Activated T-helper 1 cell treated with Interleukin-2 at 50 U/mL for 16 hours (primary cell): ENCODE results near the gene ACACB.

Source experiments
- DNase-seq: peaks from one replicate; pipeline ENCODE4 v3.0.0-alpha.2; 2020; ENCODE audit warnings: low read depth

The ACACB gene

DNA sequence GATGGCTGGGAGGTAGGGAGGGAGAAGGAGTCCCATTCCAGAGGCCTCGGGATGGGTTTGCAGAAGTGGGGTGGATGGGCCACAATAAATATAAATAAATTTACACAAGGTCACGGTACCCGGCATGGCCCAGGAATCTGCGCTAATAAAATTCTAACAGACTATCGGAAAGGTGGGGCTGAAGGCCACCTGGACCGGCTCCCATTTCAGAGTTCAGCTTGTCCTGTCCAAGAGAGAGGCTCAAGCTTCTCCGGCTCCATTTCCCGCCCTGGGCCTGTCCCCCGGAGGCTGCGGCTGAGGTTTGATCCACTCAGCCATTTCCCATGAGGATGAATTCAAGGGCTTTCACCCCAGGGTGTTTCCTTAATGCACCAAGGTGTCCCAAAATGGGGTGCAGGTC, 162.5 kb downstream of the ACACB start:
- no peak for DNase-seq

DNA sequence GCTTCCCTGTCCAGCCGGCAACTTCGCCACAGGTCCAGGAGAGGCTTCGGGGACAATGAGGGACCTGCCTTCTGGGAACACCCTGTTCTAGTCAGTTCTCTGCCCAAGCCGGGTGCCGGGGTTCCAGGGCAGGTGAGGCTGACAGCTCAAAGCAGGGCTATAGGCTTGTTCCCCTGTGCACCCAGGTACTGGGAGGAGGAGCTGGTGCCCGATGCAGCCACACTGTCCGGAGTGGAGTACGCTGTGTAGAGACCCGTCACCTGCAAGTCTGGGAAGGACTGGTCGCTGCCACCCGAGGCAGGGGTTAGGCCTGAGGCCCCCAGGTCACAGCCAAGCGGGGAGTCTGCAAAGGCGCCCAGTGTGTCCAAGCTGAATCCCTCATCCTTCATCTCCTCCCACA, 163.1 kb downstream of the ACACB start:
- DNase-seq, result no peak

DNA sequence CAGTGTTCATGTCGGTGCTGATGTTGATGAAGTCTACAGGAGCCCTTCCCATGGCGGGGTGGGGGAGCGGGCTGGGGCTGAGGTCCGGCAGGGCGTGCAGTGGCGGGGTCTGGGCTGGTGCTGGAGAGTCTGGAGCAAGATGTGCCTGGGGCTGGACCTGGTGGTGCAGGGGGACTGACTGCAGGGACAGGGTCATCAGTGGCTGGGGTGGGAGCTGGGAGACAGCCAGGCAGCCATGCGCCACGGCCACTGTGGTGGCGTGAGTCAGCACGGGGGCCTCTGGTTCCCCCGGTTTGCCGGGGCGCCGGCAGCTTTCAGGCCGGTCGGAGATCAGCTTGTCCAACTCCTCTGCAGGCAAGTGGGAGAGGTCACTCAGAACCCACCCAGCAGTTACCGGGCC, 165.1 kb downstream of the ACACB start:
- no peak for DNase-seq

DNA sequence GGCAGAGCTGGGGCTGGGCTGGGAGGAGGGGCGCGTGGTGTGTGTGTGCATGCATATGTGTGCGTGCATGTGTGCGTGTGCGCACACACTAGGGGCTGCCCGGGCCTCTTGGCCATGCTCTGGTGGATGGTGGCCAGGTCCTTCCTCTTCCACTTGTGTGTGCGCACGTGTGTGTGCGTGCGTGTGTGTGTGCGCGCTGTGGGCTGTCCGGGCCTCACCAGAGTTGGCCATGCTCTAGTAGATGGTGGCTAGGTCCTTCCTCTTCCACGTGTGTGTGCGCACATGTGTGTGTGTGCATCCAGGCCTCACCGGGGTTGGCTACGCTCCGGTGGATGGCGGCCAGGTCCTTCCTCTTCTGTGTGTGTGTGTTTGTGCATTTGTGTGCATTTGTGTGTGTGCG, 168.0 kb downstream of the ACACB start:
- DNase-seq, result no peak

DNA sequence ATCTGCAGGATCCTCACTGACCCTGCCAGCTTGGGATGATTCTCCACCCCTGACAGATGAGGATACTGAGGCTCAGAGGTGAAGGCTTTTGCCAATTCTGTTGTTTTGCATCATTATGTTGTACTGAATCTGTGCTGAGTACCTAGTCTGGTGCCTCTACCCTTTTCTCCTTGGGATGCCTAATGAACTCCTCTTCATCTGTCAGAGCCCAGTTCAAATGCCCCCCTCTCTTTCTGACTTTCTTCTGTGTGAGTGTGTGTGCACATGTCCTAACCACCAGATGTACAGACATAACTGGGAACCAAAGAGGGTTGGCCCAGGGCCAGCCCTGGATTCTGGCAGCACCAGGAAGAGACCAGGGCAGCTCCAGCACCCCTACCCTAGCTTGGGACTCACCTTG, 169.9 kb downstream of the ACACB start:
- DNase-seq, result no peak

DNA sequence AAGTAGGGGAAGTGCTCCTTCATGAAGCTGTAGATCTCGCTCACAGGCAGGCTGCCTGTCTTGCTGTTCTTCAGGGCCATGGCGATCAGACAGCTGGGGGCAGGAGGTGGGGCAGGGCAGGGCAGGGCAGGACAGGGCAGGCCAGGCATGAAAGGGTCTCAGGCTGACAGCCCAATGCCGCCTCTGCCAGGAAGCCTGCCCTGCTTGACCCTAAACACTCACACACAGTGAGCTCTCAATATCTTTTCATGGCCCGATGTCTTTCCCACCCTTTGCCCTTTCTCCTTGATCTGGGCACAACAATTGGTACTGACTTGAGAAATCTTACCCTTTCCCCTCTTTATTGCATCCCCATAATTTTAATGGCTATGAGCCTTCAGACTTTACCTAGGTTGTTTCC, 170.3 kb downstream of the ACACB start:
- no peak for DNase-seq

DNA sequence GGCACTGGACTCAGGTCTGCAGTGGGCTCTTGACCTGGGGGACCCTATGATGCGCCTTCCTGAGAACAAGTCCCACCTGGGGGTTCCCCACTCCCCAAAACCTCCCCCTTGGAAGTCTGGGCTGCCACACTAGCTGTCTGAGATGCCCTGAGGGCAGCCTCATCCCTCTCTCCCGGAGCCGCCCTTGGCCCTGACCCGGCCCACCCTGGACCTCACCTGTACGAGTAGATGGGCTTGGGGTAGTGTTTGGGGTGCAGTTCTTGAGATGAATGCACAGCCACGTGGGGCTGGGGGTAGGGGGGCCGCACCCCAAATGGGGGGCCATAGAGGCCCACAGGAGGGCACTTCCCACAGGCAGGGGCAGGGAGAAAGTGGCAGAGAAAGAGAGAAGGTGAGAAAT, 170.8 kb downstream of the ACACB start:
- no peak for DNase-seq

DNA sequence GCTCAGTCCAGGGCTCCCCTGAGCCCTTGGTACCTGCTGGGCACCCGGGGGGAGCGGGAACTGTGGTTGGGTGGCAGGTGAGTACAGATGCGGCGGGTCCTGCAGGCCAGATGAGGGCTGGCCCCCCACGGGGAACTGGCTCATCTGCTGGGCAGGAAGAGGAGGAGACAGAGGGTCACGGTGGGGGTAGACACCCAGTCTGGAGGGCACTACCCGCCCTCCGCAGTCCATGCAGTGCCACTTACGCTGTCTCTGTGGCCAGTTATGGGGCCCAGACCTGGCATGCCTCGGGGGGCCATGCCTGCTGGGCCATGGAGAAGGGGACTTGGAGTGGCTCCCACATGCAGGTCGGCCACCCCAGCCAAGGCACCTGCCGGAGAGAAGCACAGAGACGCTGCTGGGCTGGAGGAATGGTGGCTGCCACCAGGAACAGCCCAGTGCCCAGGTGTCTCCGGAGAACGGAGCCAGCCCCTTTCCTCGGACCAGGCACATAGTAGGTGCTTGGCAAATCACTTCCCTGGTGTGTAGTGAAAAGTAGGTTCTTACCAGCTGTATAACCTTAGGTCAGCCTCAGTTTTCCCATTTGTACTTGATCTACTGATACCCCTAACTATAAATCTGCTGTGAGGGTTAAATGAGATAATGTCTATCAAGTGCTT, 171.6 kb downstream of the ACACB start:
- DNase-seq, result no peak

DNA sequence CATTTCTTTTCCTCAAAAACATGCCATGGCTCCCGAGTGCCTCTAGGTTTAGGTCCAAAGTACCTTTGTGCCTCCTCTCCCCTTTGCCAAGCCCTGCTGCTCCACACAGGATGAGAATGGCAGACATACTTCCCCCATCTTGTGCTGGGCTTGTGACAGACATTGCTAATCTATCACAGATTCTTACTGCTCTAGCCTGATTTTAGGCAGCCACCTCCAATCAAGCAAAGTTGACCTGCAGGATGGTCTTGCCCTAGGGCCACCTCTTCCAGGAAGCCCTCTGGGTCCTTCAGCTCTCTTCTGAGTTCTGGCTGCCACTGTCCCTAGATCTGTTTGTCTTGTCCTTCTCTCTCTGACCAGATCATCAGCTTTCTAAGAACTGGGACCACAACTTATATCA, 172.2 kb downstream of the ACACB start:
- no peak for DNase-seq

DNA sequence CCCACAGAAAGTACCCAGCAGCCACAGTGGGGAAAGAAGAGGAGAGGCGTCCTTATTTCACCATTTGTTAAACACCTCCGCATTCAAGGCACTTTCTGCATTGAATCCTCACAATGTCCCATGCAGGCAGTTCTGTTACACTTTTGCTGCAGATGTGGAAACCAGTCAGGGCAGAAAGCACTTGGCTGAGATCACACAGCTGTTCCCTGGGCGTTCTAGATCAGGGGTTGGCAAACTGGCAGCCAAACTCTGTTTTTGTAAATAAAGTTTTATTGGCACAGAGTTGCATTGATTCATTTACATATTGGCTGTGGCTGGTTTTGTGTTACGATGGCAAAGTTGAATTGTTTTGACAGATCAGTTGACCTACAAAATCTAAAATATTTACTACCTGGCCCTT, 172.6 kb downstream of the ACACB start:
- DNase-seq, result no peak

DNA sequence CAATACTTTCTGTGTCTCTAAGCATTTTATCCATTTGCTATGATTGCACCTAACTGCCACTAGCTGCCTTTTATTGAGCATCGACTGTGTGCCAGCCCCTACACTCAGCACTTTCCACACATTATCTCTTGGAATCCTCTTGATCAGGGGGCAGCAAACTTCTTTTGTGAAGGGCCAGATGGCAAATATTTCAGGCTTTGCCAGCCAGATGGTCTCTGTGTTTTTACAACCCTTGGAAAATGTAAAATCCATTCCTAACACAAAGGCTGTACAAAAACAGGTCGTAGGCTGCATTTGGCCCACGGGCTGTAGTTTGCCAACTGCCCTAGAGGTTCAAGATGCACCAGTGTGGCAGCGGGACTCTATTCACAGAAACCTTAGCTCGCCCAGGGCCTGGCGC, 173.2 kb downstream of the ACACB start:
- DNase-seq, result no peak

DNA sequence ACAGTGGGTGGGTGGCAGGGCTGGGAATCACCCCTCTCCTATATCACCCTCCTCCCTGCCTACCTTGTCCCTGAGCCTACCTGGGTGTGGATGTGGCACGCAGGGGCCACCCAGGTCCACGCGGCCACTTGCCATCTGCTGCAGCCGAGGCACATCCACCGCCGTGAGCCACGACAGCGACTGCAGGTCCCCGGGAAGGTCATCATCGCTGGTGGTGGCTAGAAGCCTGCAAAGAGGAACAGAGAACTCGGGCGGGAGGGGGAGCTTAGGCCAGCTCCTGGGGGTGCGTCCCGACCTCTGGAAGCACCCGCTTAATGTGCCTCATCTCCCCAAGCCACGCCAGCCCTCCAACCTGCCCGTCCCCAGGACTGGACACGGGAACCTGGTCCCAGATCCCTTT, 173.7 kb downstream of the ACACB start:
- DNase-seq, result no peak

DNA sequence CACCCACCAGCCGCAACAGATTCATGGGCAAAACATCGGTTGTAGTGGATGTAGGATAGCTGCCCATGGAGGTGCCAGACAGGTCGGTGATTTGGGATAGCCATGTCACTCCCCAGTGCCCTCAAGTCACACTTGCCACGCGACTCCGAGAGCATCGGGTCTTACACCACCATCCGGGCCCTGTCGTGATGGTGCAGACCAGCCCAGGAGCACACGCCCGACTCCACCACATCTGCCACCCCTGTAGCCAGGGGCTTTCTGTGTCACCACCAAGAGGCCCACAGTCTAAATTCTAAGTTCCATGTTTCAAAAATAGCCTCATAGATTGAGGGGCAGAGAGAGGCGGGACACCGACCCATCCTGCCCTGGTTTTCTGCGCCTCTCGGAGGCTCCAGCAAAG, 174.7 kb downstream of the ACACB start:
- DNase-seq, result no peak

DNA sequence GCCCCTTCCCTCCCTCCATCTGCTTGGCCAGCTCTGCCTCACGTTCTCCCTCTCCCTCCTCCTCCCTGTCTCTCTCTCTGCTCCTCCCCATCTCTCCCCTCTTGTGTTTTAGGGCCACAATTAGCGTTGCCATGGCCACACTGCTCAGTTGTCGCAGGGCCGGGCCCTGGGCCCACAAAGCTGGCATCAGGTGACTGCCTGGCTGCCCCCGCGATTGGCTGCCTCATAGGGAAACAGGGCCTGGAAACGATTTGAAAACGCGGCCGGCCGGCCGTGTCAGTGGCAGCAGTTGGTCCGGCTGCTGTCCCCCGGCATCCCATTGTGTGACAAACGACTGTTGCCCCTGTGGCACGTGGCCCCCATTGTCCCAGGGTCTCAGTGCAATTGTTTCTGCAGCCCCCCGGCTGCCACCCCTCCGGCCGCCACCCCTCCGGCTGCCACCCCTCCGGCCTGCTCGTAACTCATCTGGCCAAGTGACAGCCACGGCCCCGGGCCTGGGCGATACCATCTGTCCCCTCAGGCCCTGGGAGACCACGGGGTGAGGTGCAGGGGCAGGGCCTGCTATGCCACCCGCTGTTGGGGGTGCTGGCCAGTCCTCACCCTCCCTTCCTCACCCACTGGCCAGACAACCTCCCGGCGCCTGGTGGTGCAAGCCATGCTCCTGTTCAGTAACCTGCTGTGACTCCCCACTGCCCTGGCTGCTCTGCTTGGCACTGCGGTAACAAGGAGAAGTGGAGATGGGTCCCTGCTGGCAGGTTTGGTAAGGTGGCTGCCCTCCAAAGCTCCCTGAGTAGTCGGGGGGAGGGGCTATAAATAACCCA, 175.3 kb downstream of the ACACB start:
- DNase-seq, result no peak

DNA sequence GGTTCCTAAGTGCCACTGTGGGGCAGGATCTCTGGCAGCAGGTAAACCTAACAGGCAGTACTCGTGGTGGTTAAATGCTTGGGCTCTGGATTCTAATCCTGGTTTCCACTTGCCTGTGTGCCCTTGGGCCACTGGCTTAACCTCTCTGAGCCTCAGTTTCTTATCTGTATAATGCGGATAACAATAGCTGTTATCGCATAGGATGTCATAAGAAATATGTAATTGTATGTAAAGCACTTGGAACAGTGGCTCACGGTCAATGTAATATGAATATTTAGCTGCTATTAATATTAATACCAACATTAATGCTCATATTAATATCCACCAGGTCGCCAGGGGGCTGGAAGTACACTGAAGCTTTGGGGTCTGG, 175.9 kb downstream of the ACACB start:
- no peak for DNase-seq

DNA sequence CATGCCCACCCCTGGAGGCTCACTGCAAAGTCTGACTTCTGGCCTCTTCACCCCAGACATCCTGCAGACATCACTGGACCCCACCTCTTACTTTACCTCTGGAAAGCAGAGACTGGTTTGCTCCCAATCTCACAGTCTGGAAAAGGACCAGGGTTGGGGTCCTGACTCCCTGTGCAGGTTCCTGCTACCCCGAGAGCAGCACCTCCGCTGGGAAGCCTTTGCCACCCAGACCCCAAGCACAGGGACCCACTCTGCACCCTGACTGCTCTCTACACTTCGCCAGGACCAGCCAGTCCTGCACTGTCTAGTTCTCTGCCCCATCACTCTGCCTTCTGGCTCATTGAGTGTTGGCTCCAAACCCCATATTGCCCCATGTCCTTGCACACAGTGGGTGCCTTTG, 176.7 kb downstream of the ACACB start:
- DNase-seq, result no peak

DNA sequence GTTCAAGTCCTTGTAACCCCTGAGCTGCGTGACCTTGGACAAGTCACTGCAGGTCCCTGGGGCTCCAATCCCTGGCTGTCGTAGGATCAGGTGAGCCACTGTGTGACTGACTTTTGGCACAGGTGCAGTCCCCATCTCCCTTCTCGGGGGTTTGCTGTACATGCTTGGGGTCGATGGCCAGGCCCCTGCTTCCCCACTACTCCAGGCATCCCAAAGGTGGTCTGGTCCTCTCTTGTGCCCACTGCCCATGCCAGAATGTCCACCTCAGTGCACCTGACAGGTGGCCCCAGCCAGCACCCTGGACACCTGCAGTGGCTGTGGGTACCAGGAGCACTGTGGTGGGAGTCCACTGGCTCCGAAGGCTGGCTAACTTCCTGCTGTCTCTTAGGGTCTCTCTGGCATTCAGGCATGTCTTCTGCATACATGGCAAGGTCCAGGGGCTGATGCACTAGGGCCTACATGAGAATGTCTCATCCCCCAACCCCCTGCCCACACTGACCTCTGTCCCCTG, 178.0 kb downstream of the ACACB start:
- no peak for DNase-seq

DNA sequence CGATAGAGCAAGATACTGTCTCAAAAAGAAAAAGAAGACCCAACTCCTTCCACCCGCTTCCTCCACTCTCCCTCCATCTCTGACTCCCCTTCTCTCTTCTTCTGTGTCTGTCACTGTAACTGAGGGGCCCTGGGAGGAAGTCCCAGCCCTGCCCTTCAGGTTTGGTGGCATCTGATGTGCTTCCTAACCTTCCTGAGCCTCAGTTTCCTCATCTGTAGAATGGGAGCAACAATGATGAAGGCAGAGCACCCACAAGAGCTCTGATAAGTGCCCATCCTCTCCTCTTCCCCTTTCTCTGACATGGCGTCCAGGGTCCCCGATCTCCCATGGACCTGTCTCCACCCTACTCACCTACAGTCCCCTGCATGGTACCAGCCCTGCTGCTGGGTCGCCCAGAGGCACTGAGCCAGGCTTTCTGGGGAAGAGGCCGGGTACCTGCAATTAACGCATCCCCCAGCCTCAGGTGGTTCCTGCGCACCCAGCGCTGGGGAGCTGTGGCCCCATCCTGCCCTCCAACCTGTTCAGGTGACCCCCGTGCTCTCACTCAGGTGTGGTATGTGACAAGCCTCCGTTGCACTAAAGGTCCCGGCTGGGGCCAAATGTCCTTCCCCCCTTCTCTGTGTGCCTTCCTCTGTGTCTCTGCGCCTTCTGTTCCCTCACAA, 179.5 kb downstream of the ACACB start:
- no peak for DNase-seq

DNA sequence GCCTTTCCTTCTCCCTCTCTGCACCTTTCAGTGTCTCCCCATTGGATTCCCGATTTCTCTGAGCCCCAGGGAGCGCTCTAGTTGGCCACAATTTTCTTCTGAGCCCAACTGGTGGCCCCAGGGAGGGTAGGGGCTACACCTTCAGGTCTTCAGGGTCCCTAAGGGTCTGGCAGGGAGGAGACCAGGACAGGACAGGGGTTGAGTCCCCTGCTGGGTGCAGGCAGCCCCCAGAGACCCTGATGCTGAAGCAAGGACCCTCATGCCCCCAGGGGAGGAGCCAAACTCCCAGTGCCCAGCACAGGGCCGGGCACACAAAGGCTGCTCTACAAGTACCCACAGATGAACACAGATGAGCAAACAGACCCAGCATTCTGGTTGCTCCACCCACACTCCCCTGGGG, 180.0 kb downstream of the ACACB start:
- no peak for DNase-seq

DNA sequence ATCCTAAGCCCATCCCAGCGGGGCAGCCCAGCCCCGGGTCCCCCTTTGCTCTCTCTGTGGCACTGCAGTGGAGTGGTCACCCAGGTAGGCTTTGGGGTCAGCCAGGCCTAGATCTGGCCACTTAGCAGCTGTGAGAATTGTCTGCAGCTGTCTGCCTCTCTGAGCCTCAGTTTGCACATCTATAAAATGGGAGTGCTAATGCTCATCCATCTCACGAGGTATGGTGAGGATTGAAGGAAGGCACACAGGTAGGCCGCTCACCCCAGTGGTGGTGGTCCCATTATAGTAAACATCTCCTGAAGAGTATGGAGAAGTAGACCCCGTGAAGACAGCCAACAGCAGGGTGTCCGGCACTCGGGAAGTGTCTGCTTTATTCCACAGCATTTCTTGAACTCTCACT, 183.5 kb downstream of the ACACB start:
- DNase-seq, result no peak

DNA sequence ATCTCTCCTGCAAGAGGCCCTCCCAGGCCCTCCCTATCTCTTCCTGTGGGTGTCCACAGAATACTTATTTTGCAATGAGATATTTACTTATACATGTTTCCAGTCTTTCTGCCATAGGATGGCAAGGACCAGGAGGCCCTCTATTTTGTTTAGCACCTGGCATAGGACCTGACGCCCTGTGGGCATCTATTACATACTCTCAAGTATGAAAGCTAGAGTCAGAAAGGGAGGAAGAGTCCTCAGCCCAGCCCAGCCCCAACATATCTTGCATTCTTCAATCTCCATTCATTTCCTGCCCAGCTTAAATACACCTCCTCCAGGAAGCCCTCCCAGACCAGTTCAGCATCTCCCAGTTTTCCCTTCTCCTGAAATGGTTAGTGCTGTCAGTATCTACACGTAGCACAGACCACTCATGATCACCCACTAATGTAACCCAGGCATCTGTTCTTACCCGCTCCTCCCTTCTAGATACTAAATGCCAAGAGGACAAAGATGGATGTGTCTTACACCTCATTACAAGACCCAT, 185.3 kb downstream of the ACACB start:
- DNase-seq, result no peak

DNA sequence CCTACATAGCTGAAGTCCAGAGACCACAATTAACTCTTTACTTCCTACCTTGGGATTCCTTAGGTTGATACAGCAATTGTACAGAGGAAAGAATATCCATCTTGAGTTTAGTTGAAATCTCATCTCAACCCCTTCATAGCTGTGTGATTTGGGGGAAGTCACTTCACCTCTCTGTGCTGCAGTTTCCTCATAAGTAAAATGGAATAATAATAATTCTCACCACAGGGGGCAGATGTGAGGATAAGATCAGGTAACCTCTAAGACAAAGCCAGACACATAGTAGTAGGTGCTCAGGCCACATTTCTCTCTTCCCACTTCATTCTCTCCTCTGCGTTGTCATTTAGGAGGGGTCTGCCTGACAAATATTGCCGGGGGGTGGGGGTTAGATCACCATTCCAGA, 186.0 kb downstream of the ACACB start:
- no peak for DNase-seq

DNA sequence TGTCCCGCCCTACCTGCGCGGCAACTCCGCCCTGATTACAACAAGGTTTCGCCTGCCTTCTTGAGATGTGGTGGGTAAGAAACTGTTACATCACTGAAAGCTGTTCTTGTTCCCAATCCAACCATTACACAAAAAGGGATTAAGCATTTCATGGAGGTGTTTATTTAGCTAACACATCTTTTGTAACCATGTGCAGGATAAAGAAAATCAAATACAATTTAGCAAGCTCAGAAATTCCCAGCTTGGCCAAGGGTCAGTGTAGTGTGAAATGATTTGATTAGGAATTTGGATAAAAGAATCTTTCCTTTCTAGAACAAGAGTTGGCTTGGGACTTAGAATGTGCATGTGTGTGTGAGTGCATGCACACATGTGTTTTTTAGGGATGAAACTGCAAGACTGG, 186.4 kb downstream of the ACACB start:
- no peak for DNase-seq
